IMR-90 (cell line): ENCODE data around the gene C19orf47. TPM values are rescaled to one million over a fixed set of nuclear protein-coding genes. Genes with fewer than 3 reads are reported as not detected.

ENCODE experiments used
- ATAC-seq: fragments of 200-7000 bp; cut with Tn5 transposase; 2 replicates; pipeline ENCODE4 v1.9.1; 2020; ENCODE audit warnings: low read depth, mild to moderate bottlenecking, moderate library complexity
- BruUV-seq: library from RNA; stranded (reverse); fragments of 400-500 nt; replicated peaks from 2 replicates; lab custom pipeline; 2021; lab: Mats Ljungman, UMichigan
- CTCF ChIA-PET: fragments of 300-600 bp; formaldehyde crosslinking; extraction: SDS; loops from one replicate; lab custom pipeline; 2021; ENCODE audit warnings: antibody characterized with exemption; lab: Yijun Ruan, JAX
- POLR2A ChIA-PET: fragments of 300-600 bp; sonication (Branson Sonifier 250); formaldehyde crosslinking; loops from one replicate; lab custom pipeline; 2022; ENCODE audit warnings: antibody characterized with exemption; ENCODE audit not compliant: unreplicated experiment; lab: Charles Lee
- DNase-seq: peaks from one replicate; pipeline ENCODE4 v3.0.0; 2013
- H2AFZ ChIP-seq: replicated peaks from 2 replicates; pipeline ENCODE3; 2013; ENCODE audit warnings: low read length, mild to moderate bottlenecking; ENCODE audit not compliant: poor library complexity
- H2AK5ac ChIP-seq: 2 replicates; pipeline ENCODE4 v1.6.1; 2013; ENCODE audit warnings: low read depth, low read length, inconsistent platforms
- H2AK9ac ChIP-seq: replicated peaks from 2 replicates; pipeline ENCODE3; 2013; ENCODE audit warnings: mild to moderate bottlenecking, low read depth, low read length, moderate library complexity; ENCODE audit not compliant: poor library complexity
- H2BK120ac ChIP-seq: 2 replicates; pipeline ENCODE4 v1.6.1; 2013; ENCODE audit warnings: low read depth, low read length, inconsistent platforms
- H2BK15ac ChIP-seq: 3 replicates; pipeline ENCODE4 v1.6.1; 2013; ENCODE audit warnings: low read depth, low read length, inconsistent platforms
- H2BK20ac ChIP-seq: 2 replicates; pipeline ENCODE4 v1.6.1; 2013; ENCODE audit warnings: low read depth, mild to moderate bottlenecking, inconsistent platforms, low read length, moderate library complexity
- H2BK5ac ChIP-seq: 2 replicates; pipeline ENCODE4 v1.6.1; 2013; ENCODE audit warnings: mild to moderate bottlenecking, low read depth, low read length, inconsistent platforms; ENCODE audit not compliant: poor library complexity, severe bottlenecking
- H3K14ac ChIP-seq: replicated peaks from 2 replicates; pipeline ENCODE4 v1.6.1; 2013; ENCODE audit warnings: low read depth, low read length, inconsistent platforms
- H3K18ac ChIP-seq: 2 replicates; pipeline ENCODE4 v1.6.1; 2013; ENCODE audit warnings: low read depth, low read length, control low read depth
- H3K23ac ChIP-seq: 2 replicates; pipeline ENCODE4 v1.6.1; 2013; ENCODE audit warnings: low read depth, low read length, inconsistent platforms
- H3K27ac ChIP-seq: 2 replicates; pipeline ENCODE4 v1.5.1; 2013; ENCODE audit warnings: mild to moderate bottlenecking, control low read depth, low read length; ENCODE audit not compliant: insufficient read depth
- H3K27me3 ChIP-seq: 2 replicates; pipeline ENCODE4 v1.6.1; 2013; ENCODE audit warnings: low read length; ENCODE audit not compliant: control insufficient read depth, insufficient read depth
- H3K36me3 ChIP-seq: 2 replicates; pipeline ENCODE4 v1.6.1; 2013; ENCODE audit warnings: low read length, mixed read lengths; ENCODE audit not compliant: control insufficient read depth, insufficient read depth
- H3K4ac ChIP-seq: 2 replicates; pipeline ENCODE4 v1.6.1; 2013; ENCODE audit warnings: low read depth, low read length, inconsistent platforms
- H3K4me1 ChIP-seq: 2 replicates; pipeline ENCODE4 v1.6.1; 2013; ENCODE audit warnings: low read length, mixed read lengths; ENCODE audit not compliant: control insufficient read depth, insufficient read depth
- H3K4me2 ChIP-seq: 2 replicates; pipeline ENCODE4 v1.6.1; 2013; ENCODE audit warnings: low read depth, mild to moderate bottlenecking, control low read depth, low read length, moderate library complexity
- H3K4me3 ChIP-seq: 2 replicates; pipeline ENCODE4 v1.5.1; 2013; ENCODE audit warnings: low read depth, mild to moderate bottlenecking, control low read depth, low read length, moderate library complexity; ENCODE audit not compliant: insufficient read depth
- H3K56ac ChIP-seq: 2 replicates; pipeline ENCODE4 v1.6.1; 2013; ENCODE audit warnings: low read length, inconsistent platforms; ENCODE audit not compliant: insufficient read depth; ENCODE audit errors: extremely low read depth
- H3K79me1 ChIP-seq, 2 experiments: 2 replicates each; pipeline ENCODE4 v1.6.1; 2013; ENCODE audit warnings: low read length in 2 of 2, inconsistent platforms in 1 of 2, low read depth in 1 of 2
- H3K9ac ChIP-seq: 2 replicates; pipeline ENCODE4 v1.6.1; 2013; ENCODE audit warnings: low read depth, low read length, control low read depth
- H3K9me1 ChIP-seq: 2 replicates; pipeline ENCODE4 v1.6.1; 2013; ENCODE audit warnings: low read length, inconsistent platforms; ENCODE audit not compliant: insufficient read depth
- H3K9me3 ChIP-seq: 2 replicates; pipeline ENCODE4 v1.6.1; 2013; ENCODE audit warnings: low read length; ENCODE audit not compliant: control insufficient read depth, insufficient read depth
- H4K20me1 ChIP-seq: 2 replicates; pipeline ENCODE4 v1.6.1; 2013; ENCODE audit warnings: low read length, inconsistent platforms; ENCODE audit not compliant: insufficient read depth
- H4K5ac ChIP-seq: 2 replicates; pipeline ENCODE4 v1.6.1; 2013; ENCODE audit warnings: mild to moderate bottlenecking, low read depth, low read length, control low read depth
- H4K8ac ChIP-seq, 2 experiments: 2 replicates each; pipeline ENCODE4 v1.6.1; 2013; ENCODE audit warnings: low read depth in 2 of 2, low read length in 2 of 2, control low read depth in 1 of 2, inconsistent platforms in 1 of 2
- H4K91ac ChIP-seq: 2 replicates; pipeline ENCODE4 v1.6.1; 2013; ENCODE audit warnings: low read depth, low read length, inconsistent platforms; ENCODE audit not compliant: insufficient read depth
- BHLHE40 ChIP-seq: fragments of 150-350 bp; IDR thresholded peaks from 2 replicates; pipeline ENCODE4 v1.6.1; 2016; ENCODE audit warnings: mild to moderate bottlenecking, low read depth, low read length
- CHD1 ChIP-seq: IDR thresholded peaks from 2 replicates; pipeline ENCODE4 v1.6.1; 2012; ENCODE audit warnings: low read depth, low read length, improper control_type of control experiment
- CTCF ChIP-seq: conservative IDR thresholded peaks from 2 replicates; pipeline ENCODE4 v1.5.1; 2012; ENCODE audit warnings: mild to moderate bottlenecking, low read depth, low read length, improper control_type of control experiment
- FOS ChIP-seq: fragments of 150-350 bp; IDR thresholded peaks from 2 replicates; pipeline ENCODE4 v1.6.1; 2016; ENCODE audit warnings: low read depth, low read length
- MAFK ChIP-seq: IDR thresholded peaks from 2 replicates; pipeline ENCODE4 v1.6.1; 2012; ENCODE audit warnings: low read depth, low read length, improper control_type of control experiment
- MAZ ChIP-seq: IDR thresholded peaks from 2 replicates; pipeline ENCODE4 v1.6.1; 2012; ENCODE audit warnings: low read depth, mild to moderate bottlenecking, low read length, improper control_type of control experiment, moderate library complexity, borderline replicate concordance
- MXI1 ChIP-seq: IDR thresholded peaks from 2 replicates; pipeline ENCODE4 v1.6.1; 2012; ENCODE audit warnings: low read depth, mild to moderate bottlenecking, low read length, moderate library complexity, borderline replicate concordance
- NFE2L2 ChIP-seq: fragments of 150-350 bp; IDR thresholded peaks from 2 replicates; pipeline ENCODE4 v1.6.1; 2016; ENCODE audit warnings: low read depth, mild to moderate bottlenecking, low read length
- POLR2A ChIP-seq: IDR thresholded peaks from 2 replicates; pipeline ENCODE4 v1.6.1; 2012; ENCODE audit warnings: mild to moderate bottlenecking, low read depth, low read length
- RCOR1 ChIP-seq: IDR thresholded peaks from 2 replicates; pipeline ENCODE4 v1.6.1; 2012; ENCODE audit warnings: mild to moderate bottlenecking, low read length, improper control_type of control experiment; ENCODE audit not compliant: insufficient replicate concordance
- SMC3 ChIP-seq: fragments of 150-350 bp; IDR thresholded peaks from 2 replicates; pipeline ENCODE4 v1.6.1; 2016; ENCODE audit warnings: low read depth, mild to moderate bottlenecking, antibody characterized with exemption, low read length, moderate library complexity
- USF2 ChIP-seq: fragments of 150-350 bp; IDR thresholded peaks from 2 replicates; pipeline ENCODE4 v1.6.1; 2017; ENCODE audit warnings: mild to moderate bottlenecking, antibody characterized with exemption, low read length, low read depth
- WGBS, 2 experiments: methylation state at CpG; one replicate each; pipeline versions ENCODE4 v1.1.5 to v1.1.7; 2013; ENCODE audit warnings: missing lambda C conversion rate in 2 of 2; ENCODE audit not compliant: insufficient read length in 1 of 2; ENCODE audit errors: extremely low coverage in 2 of 2; 5-methylcytosine and 5-hydroxymethylcytosine counted together
- dilution Hi-C: fragments of 300-500 bp; cut with HindIII; formaldehyde crosslinking; loops from one replicate; pipeline ENCODE4 v1.14.3; 2018; ENCODE audit warnings: low sequenced_read_pairs; ENCODE audit not compliant: unreplicated experiment
- in situ Hi-C: fragments of 300-500 bp; cut with MboI; formaldehyde crosslinking; loops from 3 replicates; pipeline ENCODE4 v1.14.3; 2019; ENCODE audit warnings: low sequenced_read_pairs, inconsistent platforms, mixed read lengths
- intact Hi-C: fragments of 100-400 bp; cut with micrococcal nuclease; formaldehyde crosslinking; loops from 2 replicates; pipeline ENCODE4 v1.10.0; 2022
- polyA plus RNA-seq, 3 experiments: library from polyadenylated mRNA; depleted of rRNA; stranded (reverse); fragments of >200 nt; gene quantifications; 2 replicates each; pipeline ENCODE4 v1.2.3, GENCODE V29; 2012; ENCODE audit warnings: low replicate concordance in 1 of 3
- total RNA-seq: library from RNA; depleted of rRNA; stranded (reverse); fragments of >200 nt; gene quantifications from 2 replicates; pipeline ENCODE4 v1.2.3, GENCODE V29; 2012

The C19orf47 gene
- total and polyA plus RNA-seq, 2 of the 4 experiments (the other 2 are of a cell fraction), result 3.6 to 16.3 TPM

- Histone ChIP-seq H2BK120ac (no peak overlapping the region), H3K36me3 (peaks cover 51% of the 10 kb centered on the region), H4K20me1 (peaks cover 6% of the 10 kb centered on the region; the same call in 1 of the 2 replicates), H3K56ac (no peak overlapping the region), H3K4me2 (no peak overlapping the region), H4K5ac (no peak overlapping the region), H3K9me1 (peaks cover 4% of the 10 kb centered on the region; the same call in 1 of the 2 replicates), H3K18ac (no peak overlapping the region), H2AFZ (no peak overlapping the region), H2BK20ac (no peak overlapping the region), H2BK5ac (no peak overlapping the region), H3K14ac (no peak overlapping the region), H4K91ac (no peak overlapping the region), H3K4me1 (no peaks in the 10 kb centered on the region), H3K9ac (no peak overlapping the region), H2AK9ac (no peak overlapping the region), H4K8ac (no peak overlapping the region), H3K27ac (no peak overlapping the region), H3K23ac (no peak overlapping the region), H3K4ac (no peak overlapping the region), H3K9me3 (no peaks in the 10 kb centered on the region), H3K4me3 (no peak overlapping the region), H2AK5ac (no peak overlapping the region), H3K79me1 (peaks cover 0 to 5% of the 10 kb centered on the region in 2 experiments; a peak in 1 of 4 replicates), H2BK15ac (no peak overlapping the region), H3K27me3 (no peaks in the 10 kb centered on the region)
- BruUV-seq, result no TSS peak
- dilution Hi-C loops (no loop called here), intact Hi-C loops (no loop called here), in situ Hi-C loops (loop anchor here (25.0 kb wide), 1 partner anchor 191 kb away; no protein-coding TSS in a partner anchor)
- no peak for ATAC-seq
- WGBS, 2 experiments, result 99% methylated on average over 12 of the region's 18 CpGs; no CpG with 5 or more reads in 1 of the 2 experiments
- ChIA-PET POLR2A (no interaction called here), CTCF (no interaction called here)
- no peak for TF ChIP-seq BHLHE40
- no peak for TF ChIP-seq NFE2L2
- no peak for TF ChIP-seq RCOR1
- no peak for TF ChIP-seq FOS
- no peak for TF ChIP-seq MAFK
- TF ChIP-seq CTCF, result no peak
- TF ChIP-seq CHD1, result no peak
- TF ChIP-seq MXI1, result no peak
- TF ChIP-seq SMC3, result no peak
- no peak for TF ChIP-seq MAZ
- TF ChIP-seq POLR2A, result no peak
- TF ChIP-seq USF2, result no peak
- no peak for DNase-seq
Observed at GRCh38 chr19:40321076-40321475, 27.1 kb downstream of the C19orf47 start.
